WTC11 (cell line): ENCODE results near the gene CDYL. TPM values are rescaled to one million over a fixed set of nuclear protein-coding genes. Genes with fewer than 3 reads are reported as not detected.

Source experiments
- ATAC-seq: fragments of 200-7000 bp; cut with Tn5 transposase; 2 replicates; pipeline ENCODE4 v1.10.0; 2021; ENCODE audit warnings: mild to moderate bottlenecking, moderate library complexity
- CTCF ChIA-PET: fragments of 300-600 bp; sonication (Branson Sonifier 250); formaldehyde crosslinking; loops from one replicate; lab custom pipeline; 2021; ENCODE audit warnings: antibody characterized with exemption; lab: Charles Lee
- POLR2A ChIA-PET: fragments of 350-600 bp; sonication (Branson Sonifier 250); formaldehyde crosslinking; loops from one replicate; lab custom pipeline; 2021; ENCODE audit warnings: antibody characterized with exemption; lab: Charles Lee
- DNase-seq: peaks from one replicate; pipeline ENCODE4 v3.0.0; 2021; ENCODE audit warnings: low spot score
- H3K27ac Mint-ChIP-seq: 2 replicates; pipeline ENCODE4 v1.8.0; 2021; ENCODE audit warnings: mixed read lengths
- H3K27me3 Mint-ChIP-seq: 2 replicates; pipeline ENCODE4 v1.8.0; 2021; ENCODE audit warnings: low read depth, mild to moderate bottlenecking, moderate library complexity, mixed read lengths
- H3K36me3 Mint-ChIP-seq: 2 replicates; pipeline ENCODE4 v1.8.0; 2021; ENCODE audit warnings: mixed read lengths
- H3K4me1 Mint-ChIP-seq: 2 replicates; pipeline ENCODE4 v1.8.0; 2022; ENCODE audit warnings: mixed read lengths
- H3K4me3 Mint-ChIP-seq: 2 replicates; pipeline ENCODE4 v1.8.0; 2021; ENCODE audit warnings: mild to moderate bottlenecking, moderate library complexity, mixed read lengths
- H3K9me3 Mint-ChIP-seq: 2 replicates; pipeline ENCODE4 v1.8.0; 2021; ENCODE audit warnings: mixed read lengths
- ATF1 ChIP-seq: sonication (generic); formaldehyde crosslinking; IDR thresholded peaks from 2 replicates; pipeline ENCODE4 v1.8.1; 2023; ENCODE audit warnings: mild to moderate bottlenecking, moderate library complexity, missing genetic modification reagents
- ATF3 ChIP-seq: sonication (generic); formaldehyde crosslinking; conservative IDR thresholded peaks from 2 replicates; pipeline ENCODE4 v1.8.1; 2022; ENCODE audit warnings: mild to moderate bottlenecking, missing genetic modification reagents
- ETV6 ChIP-seq: sonication (generic); formaldehyde crosslinking; IDR thresholded peaks from 2 replicates; pipeline ENCODE4 v1.8.1; 2022; ENCODE audit warnings: mild to moderate bottlenecking, missing genetic modification reagents
- FOXP1 ChIP-seq: sonication (generic); formaldehyde crosslinking; IDR thresholded peaks from 2 replicates; pipeline ENCODE4 v1.8.0; 2022; ENCODE audit warnings: missing genetic modification reagents, mild to moderate bottlenecking, moderate library complexity, borderline replicate concordance
- FOXP4 ChIP-seq: sonication (generic); formaldehyde crosslinking; IDR thresholded peaks from 2 replicates; pipeline ENCODE4 v1.8.0; 2022; ENCODE audit warnings: mild to moderate bottlenecking, missing genetic modification reagents
- IRF2 ChIP-seq: sonication (generic); formaldehyde crosslinking; IDR thresholded peaks from 2 replicates; pipeline ENCODE4 v1.8.0; 2022; ENCODE audit warnings: low read depth, missing genetic modification reagents, borderline replicate concordance
- JAZF1 ChIP-seq: fragments of 250-450 bp; sonication (Bioruptor Pico); IDR thresholded peaks from 2 replicates; pipeline ENCODE4 v1.9.0; 2021; ENCODE audit warnings: moderate library complexity, mild to moderate bottlenecking, inconsistent platforms
- JUN ChIP-seq: sonication (generic); formaldehyde crosslinking; IDR thresholded peaks from 2 replicates; pipeline ENCODE4 v1.8.0; 2023; ENCODE audit warnings: mild to moderate bottlenecking, missing genetic modification reagents
- KAT7 ChIP-seq: sonication (generic); formaldehyde crosslinking; IDR thresholded peaks from 2 replicates; pipeline ENCODE4 v1.8.1; 2023; ENCODE audit warnings: missing genetic modification reagents, mild to moderate bottlenecking, borderline replicate concordance
- MAX ChIP-seq: sonication (generic); formaldehyde crosslinking; IDR thresholded peaks from 2 replicates; pipeline ENCODE4 v1.8.0; 2022; ENCODE audit warnings: mild to moderate bottlenecking, missing genetic modification reagents
- MLX ChIP-seq: sonication (generic); formaldehyde crosslinking; IDR thresholded peaks from 2 replicates; pipeline ENCODE4 v1.8.1; 2023; ENCODE audit warnings: mild to moderate bottlenecking, missing genetic modification reagents, moderate library complexity
- SMAD4 ChIP-seq: sonication (generic); formaldehyde crosslinking; IDR thresholded peaks from 2 replicates; pipeline ENCODE4 v1.8.0; 2022; ENCODE audit warnings: mild to moderate bottlenecking, missing genetic modification reagents
- STAT6 ChIP-seq: sonication (generic); formaldehyde crosslinking; conservative IDR thresholded peaks from 2 replicates; pipeline ENCODE4 v1.8.1; 2023; ENCODE audit warnings: mild to moderate bottlenecking, low read depth, missing genetic modification reagents, moderate library complexity
- USF1 ChIP-seq: sonication (generic); formaldehyde crosslinking; IDR thresholded peaks from 2 replicates; pipeline ENCODE4 v1.8.0; 2022; ENCODE audit warnings: mild to moderate bottlenecking, missing genetic modification reagents
- USF2 ChIP-seq: sonication (generic); formaldehyde crosslinking; IDR thresholded peaks from 2 replicates; pipeline ENCODE4 v1.8.1; 2023; ENCODE audit warnings: mild to moderate bottlenecking, missing genetic modification reagents, moderate library complexity
- ZBTB43 ChIP-seq: sonication (generic); formaldehyde crosslinking; IDR thresholded peaks from 2 replicates; pipeline ENCODE4 v1.8.1; 2023; ENCODE audit warnings: mild to moderate bottlenecking, missing genetic modification reagents
- ZMAT4 ChIP-seq: fragments of 250-450 bp; sonication (Bioruptor Pico); IDR thresholded peaks from 2 replicates; pipeline ENCODE4 v1.9.0; 2021; ENCODE audit warnings: mild to moderate bottlenecking
- ZNF121 ChIP-seq: sonication (generic); formaldehyde crosslinking; IDR thresholded peaks from 2 replicates; pipeline ENCODE4 v1.8.0; 2023; ENCODE audit warnings: missing genetic modification reagents
- ZNF416 ChIP-seq: fragments of 250-450 bp; sonication (Bioruptor Pico); IDR thresholded peaks from 2 replicates; pipeline ENCODE4 v1.9.0; 2021; ENCODE audit warnings: mild to moderate bottlenecking, inconsistent platforms
- ZNF512 ChIP-seq: sonication (generic); formaldehyde crosslinking; IDR thresholded peaks from 2 replicates; pipeline ENCODE4 v1.8.1; 2022; ENCODE audit warnings: missing genetic modification reagents, borderline replicate concordance
- total RNA-seq: library from RNA; stranded (reverse); gene quantifications from 3 replicates; pipeline ENCODE4 v1.2.3, GENCODE V29; 2021

The CDYL gene
- total RNA-seq, 1 experiment from 2014 or later: 92.0 TPM

GRCh38 chr6:4806791-4807190 is 30.6 kb downstream of the CDYL start (continued):
- TF ChIP-seq JUN (CRISPR knock-in tag) (no peak), MLX (CRISPR knock-in tag) (no peak), ZMAT4 (no peak), ZNF416 (CRISPR knock-in tag) (no peak), KAT7 (no peak)
- TF ChIP-seq, all 79 proteins: peak for 0

- ATAC-seq (no peak), DNase-seq (no peak)
- no peak overlapping the region for H3K27ac Mint-ChIP-seq
- ChIA-PET CTCF (interaction anchor here (0.6 kb wide), 1 partner anchor 36 kb away, joined by 4 read pairs; no protein-coding TSS in a partner anchor), POLR2A (no interaction called here)
- H3K9me3 Mint-ChIP-seq: no peaks in the 10 kb centered on the region
- no peak overlapping the region for H3K4me3 Mint-ChIP-seq
- TF ChIP-seq ZNF121 (no peak), ATF3 (CRISPR knock-in tag) (no peak), USF1 (CRISPR knock-in tag) (no peak), USF2 (CRISPR knock-in tag) (no peak), IRF2 (CRISPR knock-in tag) (no peak), FOXP4 (CRISPR knock-in tag) (no peak), MAX (CRISPR knock-in tag) (no peak)
- no peaks in the 10 kb centered on the region for H3K27me3 Mint-ChIP-seq
- H3K4me1 Mint-ChIP-seq: peaks cover 66% of the 10 kb centered on the region
- peaks cover 8% of the 10 kb centered on the region; the same call in 1 of the 2 replicates for H3K36me3 Mint-ChIP-seq
These were observed 32.2 kb downstream of the CDYL start for GRCh38 chr6:4808396-4808795.

GRCh38 chr6:4809999-4810918 is 34.1 kb downstream of the CDYL start:
- ATAC-seq (no peak), DNase-seq (no peak)
- Mint-ChIP-seq H3K4me1 (peaks cover 47% of the 10 kb centered on the region), H3K4me3 (no peak overlapping the region), H3K9me3 (no peaks in the 10 kb centered on the region), H3K27me3 (no peaks in the 10 kb centered on the region), H3K36me3 (peaks cover 8% of the 10 kb centered on the region; the same call in 1 of the 2 replicates), H3K27ac (no peak overlapping the region)
- CTCF ChIA-PET: interaction anchor here (1.9 to 2.4 kb wide), 2 partner anchors 20 to 34 kb away, joined by 7 to 9 read pairs; no protein-coding TSS in a partner anchor
- POLR2A ChIA-PET: no interaction called here
- TF ChIP-seq ATF1: no peak
- no peak for TF ChIP-seq SMAD4 (CRISPR knock-in tag)
- TF ChIP-seq KAT7: no peak
- TF ChIP-seq ZNF121: no peak
- no peak for TF ChIP-seq FOXP1 (CRISPR knock-in tag)
- no peak for TF ChIP-seq JAZF1 (CRISPR knock-in tag)
- no peak for TF ChIP-seq STAT6 (CRISPR knock-in tag)
- TF ChIP-seq ETV6 (CRISPR knock-in tag): no peak
- TF ChIP-seq ZNF512 (CRISPR knock-in tag): no peak
- TF ChIP-seq ZBTB43 (CRISPR knock-in tag): no peak
